GM23338 (cell line): ENCODE measurements around the gene LMNTD2. TPM values are rescaled to one million over a fixed set of nuclear protein-coding genes. Genes with fewer than 3 reads are reported as not detected.

Experiments
- ATAC-seq: fragments of 200-7000 bp; cut with Tn5 transposase; 3 replicates; pipeline ENCODE4 v1.9.1; 2020
- DNase-seq: peaks from one replicate; pipeline ENCODE4 v3.0.0-alpha.2; 2015; ENCODE audit warnings: low spot score
- H2AFZ ChIP-seq: fragments of 200-600 bp; sonication (generic); 2 replicates; pipeline ENCODE4 v1.8.0; 2016; ENCODE audit warnings: antibody characterized with exemption, mild to moderate bottlenecking, moderate library complexity
- H3F3A ChIP-seq: fragments of 200-600 bp; sonication (generic); replicated peaks from 2 replicates; pipeline ENCODE4 v1.8.0; 2017; ENCODE audit warnings: antibody characterized with exemption, mixed run types, low read depth
- H3K27ac ChIP-seq: fragments of 200-600 bp; sonication (generic); 2 replicates; pipeline ENCODE4 v1.6.1; 2016; ENCODE audit warnings: low read depth
- H3K27me3 ChIP-seq: fragments of 200-600 bp; sonication (generic); 2 replicates; pipeline ENCODE4 v1.8.0; 2016; ENCODE audit warnings: mild to moderate bottlenecking, mixed run types, moderate library complexity; ENCODE audit not compliant: insufficient read depth
- H3K36me3 ChIP-seq: fragments of 200-600 bp; sonication (generic); 2 replicates; pipeline ENCODE4 v1.8.0; 2016; ENCODE audit warnings: mild to moderate bottlenecking; ENCODE audit not compliant: insufficient read depth
- H3K4me1 ChIP-seq: fragments of 200-600 bp; sonication (generic); 2 replicates; pipeline ENCODE4 v1.8.0; 2016; ENCODE audit warnings: mild to moderate bottlenecking, moderate library complexity; ENCODE audit not compliant: insufficient read depth
- H3K4me2 ChIP-seq: fragments of 200-600 bp; sonication (generic); 2 replicates; pipeline ENCODE4 v1.7.1; 2017; ENCODE audit warnings: mixed run types
- H3K4me3 ChIP-seq: fragments of 200-600 bp; sonication (generic); 2 replicates; pipeline ENCODE4 v1.6.1; 2016; ENCODE audit warnings: mixed run types
- H3K79me2 ChIP-seq: fragments of 200-600 bp; sonication (generic); replicated peaks from 2 replicates; pipeline ENCODE4 v1.8.0; 2017; ENCODE audit warnings: mild to moderate bottlenecking; ENCODE audit not compliant: insufficient read depth
- H3K9me2 ChIP-seq: fragments of 200-600 bp; sonication (generic); 2 replicates; pipeline ENCODE4 v1.8.0; 2017; ENCODE audit not compliant: insufficient read depth
- H4K20me1 ChIP-seq: fragments of 200-600 bp; sonication (generic); replicated peaks from 2 replicates; pipeline ENCODE4 v1.8.0; 2017; ENCODE audit warnings: mild to moderate bottlenecking; ENCODE audit not compliant: insufficient read depth
- H3K27ac Mint-ChIP-seq: 2 replicates; pipeline ENCODE4 v1.8.0; 2020; ENCODE audit warnings: inconsistent platforms, mild to moderate bottlenecking, moderate library complexity, mixed read lengths
- H3K27me3 Mint-ChIP-seq: 3 replicates; pipeline ENCODE4 v1.8.0; 2022; ENCODE audit warnings: low read depth, mild to moderate bottlenecking, moderate library complexity, mixed read lengths, inconsistent platforms; ENCODE audit not compliant: insufficient read depth, poor library complexity
- H3K36me3 Mint-ChIP-seq: 3 replicates; pipeline ENCODE4 v1.8.0; 2021; ENCODE audit warnings: low read depth, mild to moderate bottlenecking, inconsistent platforms, moderate library complexity, mixed read lengths
- H3K4me1 Mint-ChIP-seq: 3 replicates; pipeline ENCODE4 v1.8.0; 2020; ENCODE audit warnings: mild to moderate bottlenecking, inconsistent platforms, mixed read lengths
- H3K4me3 Mint-ChIP-seq: 3 replicates; pipeline ENCODE4 v1.8.0; 2021; ENCODE audit warnings: moderate library complexity, mild to moderate bottlenecking, inconsistent platforms, mixed read lengths
- H3K9me3 Mint-ChIP-seq: 3 replicates; pipeline ENCODE4 v1.8.0; 2020; ENCODE audit warnings: moderate library complexity, mild to moderate bottlenecking, inconsistent platforms, mixed read lengths
- CREB1 ChIP-seq: fragments of 250-450 bp; sonication (Bioruptor Pico); IDR thresholded peaks from 2 replicates; pipeline ENCODE4 v1.5.0; 2020; ENCODE audit warnings: low read depth, mild to moderate bottlenecking, moderate library complexity
- ETS1 ChIP-seq: IDR thresholded peaks from 2 replicates; pipeline ENCODE4 v1.6.1; 2016; ENCODE audit warnings: antibody characterized with exemption
- EZH2 ChIP-seq: fragments of 200-600 bp; sonication (generic); IDR thresholded peaks from one replicate; pipeline ENCODE4 v1.8.0; 2017; ENCODE audit warnings: antibody characterized with exemption, mild to moderate bottlenecking, low read depth; ENCODE audit not compliant: unreplicated experiment
- EZH2phosphoT487 ChIP-seq: fragments of 200-600 bp; sonication (generic); IDR thresholded peaks from one replicate; pipeline ENCODE4 v1.8.1; 2018; ENCODE audit warnings: antibody characterized with exemption; ENCODE audit not compliant: unreplicated experiment
- JUNB ChIP-seq: IDR thresholded peaks from one replicate; pipeline ENCODE4 v1.6.1; 2016; ENCODE audit warnings: antibody characterized with exemption; ENCODE audit not compliant: unreplicated experiment
- NANOG ChIP-seq: IDR thresholded peaks from 2 replicates; pipeline ENCODE4 v1.6.1; 2016; ENCODE audit warnings: antibody characterized with exemption, borderline replicate concordance
- POLR2AphosphoS5 ChIP-seq: IDR thresholded peaks from 2 replicates; pipeline ENCODE4 v1.6.1; 2016; ENCODE audit warnings: antibody characterized with exemption, low read depth
- REST ChIP-seq: IDR thresholded peaks from one replicate; pipeline ENCODE4 v1.6.1; 2018; ENCODE audit warnings: antibody characterized with exemption; ENCODE audit not compliant: unreplicated experiment
- STAT1 ChIP-seq: IDR thresholded peaks from one replicate; pipeline ENCODE4 v1.6.1; 2016; ENCODE audit warnings: antibody characterized with exemption; ENCODE audit not compliant: unreplicated experiment
- ZNF114 ChIP-seq: fragments of 250-450 bp; sonication (Bioruptor Pico); IDR thresholded peaks from 2 replicates; pipeline ENCODE4 v1.5.0; 2020; ENCODE audit warnings: mild to moderate bottlenecking, moderate library complexity
- polyA plus RNA-seq: library from polyadenylated mRNA; unstranded; fragments of >200 nt; fragmentation: Nextera tagmentation; extraction: Ambion mirVana; gene quantifications from 2 replicates; pipeline ENCODE4 v1.2.1, GENCODE V29; 2016
- total RNA-seq: library from RNA; depleted of rRNA; stranded (reverse); fragments of >200 nt; shearing (Covaris generic); gene quantifications from 2 replicates; pipeline ENCODE4 v1.2.3, GENCODE V29; 2014
- TF ChIP-seq, protein P1 (sequence below), 2 experiments: fragments of 200-600 bp in 1 of 2; sonication (generic) in 1 of 2; conservative IDR thresholded peaks; 2 replicates each; pipeline versions ENCODE4 v1.5.1 to v1.6.1; 2016 to 2017; ENCODE audit warnings: antibody characterized with exemption in 2 of 2, low read depth in 2 of 2, mild to moderate bottlenecking in 2 of 2, moderate library complexity in 1 of 2

Gene LMNTD2
- total and polyA plus RNA-seq, 2 experiments from 2014 or later: 1.3 to 2.1 TPM

GRCh38 chr11:541433-541885, 19.1 kb downstream of the LMNTD2 start:
- no peak overlapping the region for H3K27ac Mint-ChIP-seq
- H3K27me3 Mint-ChIP-seq: peaks cover 23% of the 10 kb centered on the region
- H3K36me3 Mint-ChIP-seq: peaks cover 3% of the 10 kb centered on the region; the same call in 2 of the 3 replicates
- H3K36me3 ChIP-seq: no peaks in the 10 kb centered on the region
- H3K9me2 ChIP-seq: no peaks in the 10 kb centered on the region
- H3K79me2 ChIP-seq: no peaks in the 10 kb centered on the region
- no peaks in the 10 kb centered on the region; the same call in 1 of the 2 replicates for H3K4me1 ChIP-seq
- no peak overlapping the region for H3K27ac ChIP-seq
- H3K4me2 ChIP-seq: no peak overlapping the region
- H4K20me1 ChIP-seq: no peaks in the 10 kb centered on the region
- DNase-seq: no peak
- H3K4me3 ChIP-seq: no peak overlapping the region
- H3K9me3 Mint-ChIP-seq: no peaks in the 10 kb centered on the region
- peaks cover 6% of the 10 kb centered on the region for H3F3A ChIP-seq
- no peak overlapping the region for H2AFZ ChIP-seq
- H3K4me3 Mint-ChIP-seq: no peak overlapping the region
- ATAC-seq: no peak
- H3K4me1 Mint-ChIP-seq: no peaks in the 10 kb centered on the region; the same call in 2 of the 3 replicates
- TF ChIP-seq CREB1 (no peak), ZNF114 (CRISPR knock-in tag) (no peak)
- peaks cover 13% of the 10 kb centered on the region; the same call in 1 of the 2 replicates for H3K27me3 ChIP-seq

DNA sequence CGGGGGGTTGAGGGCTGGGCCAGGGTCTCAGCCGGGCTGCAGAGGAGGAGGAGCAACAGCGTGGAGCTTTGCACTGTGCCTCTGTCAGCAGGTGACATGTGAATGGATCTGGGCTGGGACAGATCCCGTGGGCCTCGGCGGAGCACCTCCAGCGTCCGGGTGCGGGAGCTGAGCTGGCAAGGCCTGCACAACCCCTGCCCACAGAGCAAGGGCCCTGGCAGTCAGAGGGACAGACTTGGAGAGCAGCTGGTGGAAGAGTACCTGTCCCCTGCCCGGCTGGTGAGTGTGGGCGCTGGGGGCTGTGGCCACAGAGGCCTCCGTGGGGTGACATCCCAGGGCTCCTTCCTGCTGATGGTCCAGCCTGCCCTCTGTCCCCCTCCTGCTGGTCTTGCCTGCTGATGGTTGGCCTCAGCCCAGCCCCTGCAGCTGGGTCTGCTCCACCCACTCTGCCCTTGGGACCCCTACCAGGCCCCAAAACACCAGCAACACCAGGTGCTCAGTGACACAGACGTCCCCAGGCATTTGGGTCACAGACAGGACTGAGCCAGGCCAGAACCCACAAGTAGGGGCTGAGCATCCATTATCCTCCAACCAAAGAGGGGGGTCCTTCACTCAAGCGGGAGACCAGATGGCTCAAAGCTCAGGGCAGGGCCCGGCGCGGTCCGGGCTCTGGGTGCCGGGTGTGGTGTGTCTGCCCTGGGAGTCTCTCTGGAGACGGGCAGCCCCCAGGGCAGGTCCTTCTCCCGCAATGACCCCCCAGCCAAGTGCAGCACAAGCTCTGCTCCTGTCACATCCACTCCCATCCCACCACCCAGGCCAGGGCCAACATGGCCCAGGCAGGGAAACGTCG, 19.7 kb downstream of the LMNTD2 start:
- Histone ChIP-seq H3K79me2 (no peaks in the 10 kb centered on the region), H4K20me1 (no peaks in the 10 kb centered on the region), H2AFZ (no peak overlapping the region), H3K9me2 (no peaks in the 10 kb centered on the region), H3K27me3 (peaks cover 17% of the 10 kb centered on the region; the same call in 1 of the 2 replicates), H3K4me3 (no peak overlapping the region), H3K4me1 (no peaks in the 10 kb centered on the region; the same call in 1 of the 2 replicates), H3F3A (peaks cover 11% of the 10 kb centered on the region), H3K36me3 (no peaks in the 10 kb centered on the region), H3K4me2 (no peak overlapping the region), H3K27ac (no peak overlapping the region)
- no peak for TF ChIP-seq ZNF114 (CRISPR knock-in tag)
- no peak for TF ChIP-seq REST
- TF ChIP-seq ETS1: no peak
- TF ChIP-seq EZH2phosphoT487: no peak
- no peak for TF ChIP-seq NANOG
- TF ChIP-seq EZH2: no peak
- TF ChIP-seq POLR2AphosphoS5: no peak
- TF ChIP-seq, protein P1, sequence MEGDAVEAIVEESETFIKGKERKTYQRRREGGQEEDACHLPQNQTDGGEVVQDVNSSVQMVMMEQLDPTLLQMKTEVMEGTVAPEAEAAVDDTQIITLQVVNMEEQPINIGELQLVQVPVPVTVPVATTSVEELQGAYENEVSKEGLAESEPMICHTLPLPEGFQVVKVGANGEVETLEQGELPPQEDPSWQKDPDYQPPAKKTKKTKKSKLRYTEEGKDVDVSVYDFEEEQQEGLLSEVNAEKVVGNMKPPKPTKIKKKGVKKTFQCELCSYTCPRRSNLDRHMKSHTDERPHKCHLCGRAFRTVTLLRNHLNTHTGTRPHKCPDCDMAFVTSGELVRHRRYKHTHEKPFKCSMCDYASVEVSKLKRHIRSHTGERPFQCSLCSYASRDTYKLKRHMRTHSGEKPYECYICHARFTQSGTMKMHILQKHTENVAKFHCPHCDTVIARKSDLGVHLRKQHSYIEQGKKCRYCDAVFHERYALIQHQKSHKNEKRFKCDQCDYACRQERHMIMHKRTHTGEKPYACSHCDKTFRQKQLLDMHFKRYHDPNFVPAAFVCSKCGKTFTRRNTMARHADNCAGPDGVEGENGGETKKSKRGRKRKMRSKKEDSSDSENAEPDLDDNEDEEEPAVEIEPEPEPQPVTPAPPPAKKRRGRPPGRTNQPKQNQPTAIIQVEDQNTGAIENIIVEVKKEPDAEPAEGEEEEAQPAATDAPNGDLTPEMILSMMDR (conservative IDR thresholded peaks at IDR 0.05; ENCODE audit: low read depth in 2 of 2): no peak
- TF ChIP-seq JUNB: no peak
- TF ChIP-seq STAT1: no peak
- TF ChIP-seq CREB1: no peak
- Mint-ChIP-seq H3K27me3 (peaks cover 23% of the 10 kb centered on the region), H3K4me1 (peaks cover 3% of the 10 kb centered on the region; the same call in 2 of the 3 replicates), H3K9me3 (peaks cover 2% of the 10 kb centered on the region; the same call in 2 of the 3 replicates), H3K4me3 (no peak overlapping the region), H3K36me3 (peaks cover 5% of the 10 kb centered on the region), H3K27ac (no peak overlapping the region)
- ATAC-seq: no peak
- no peak for DNase-seq
